SK-N-SH treated with all-trans-retinoic acid at 6 μM for 48 hours (cell line): Measurements from ENCODE around the gene ANKRD34C.

ENCODE experiments used
- ATAC-seq: fragments of 200-7000 bp; cut with Tn5 transposase; 3 replicates; pipeline ENCODE4 v1.9.1; 2020; ENCODE audit warnings: mild to moderate bottlenecking, moderate library complexity
- ARNTL ChIP-seq: fragments of 450-650 bp; formaldehyde crosslinking; IDR thresholded peaks from 2 replicates; pipeline ENCODE4 v1.5.0; 2020; ENCODE audit warnings: low read depth, mild to moderate bottlenecking, moderate library complexity, borderline replicate concordance
- BACH2 ChIP-seq: fragments of 250-450 bp; sonication (Bioruptor Pico); IDR thresholded peaks from 2 replicates; pipeline ENCODE4 v1.9.0; 2021; ENCODE audit warnings: mild to moderate bottlenecking, borderline replicate concordance
- CSDC2 ChIP-seq: fragments of 250-450 bp; sonication (Bioruptor Pico); IDR thresholded peaks from 2 replicates; pipeline ENCODE4 v1.5.0; 2020; ENCODE audit warnings: mild to moderate bottlenecking, moderate library complexity
- ESRRG ChIP-seq: fragments of 250-450 bp; sonication (Bioruptor Pico); IDR thresholded peaks from 2 replicates; pipeline ENCODE4 v1.6.1; 2021; ENCODE audit warnings: mild to moderate bottlenecking
- GLIS3 ChIP-seq: fragments of 250-450 bp; sonication (Bioruptor Pico); IDR thresholded peaks from 2 replicates; pipeline ENCODE4 v1.5.0; 2020; ENCODE audit warnings: mild to moderate bottlenecking, moderate library complexity
- ISL1 ChIP-seq: fragments of 250-450 bp; sonication (Bioruptor Pico); IDR thresholded peaks from 2 replicates; pipeline ENCODE4 v2.1.2; 2022; ENCODE audit warnings: mild to moderate bottlenecking, moderate library complexity
- OSR1 ChIP-seq: fragments of 250-450 bp; sonication (Bioruptor Pico); IDR thresholded peaks from 2 replicates; pipeline ENCODE4 v1.8.0; 2022; ENCODE audit warnings: moderate library complexity, mild to moderate bottlenecking, inconsistent platforms
- PPARA ChIP-seq: fragments of 250-450 bp; sonication (Bioruptor Pico); IDR thresholded peaks from 2 replicates; pipeline ENCODE4 v1.5.0; 2020; ENCODE audit warnings: mild to moderate bottlenecking, borderline replicate concordance
- RARB ChIP-seq: fragments of 250-450 bp; sonication (Bioruptor Pico); IDR thresholded peaks from 2 replicates; pipeline ENCODE4 v1.8.0; 2021; ENCODE audit warnings: mild to moderate bottlenecking, moderate library complexity
- SNAI2 ChIP-seq: fragments of 250-450 bp; sonication (Bioruptor Pico); IDR thresholded peaks from 2 replicates; pipeline ENCODE4 v1.5.0; 2020; ENCODE audit warnings: mild to moderate bottlenecking, moderate library complexity
- TCF4 ChIP-seq: fragments of 250-450 bp; sonication (Bioruptor Pico); IDR thresholded peaks from 2 replicates; pipeline ENCODE4 v1.8.0; 2021; ENCODE audit warnings: mild to moderate bottlenecking, moderate library complexity, borderline replicate concordance
- TOX ChIP-seq: fragments of 250-450 bp; sonication (Bioruptor Pico); IDR thresholded peaks from 2 replicates; pipeline ENCODE4 v1.8.0; 2021; ENCODE audit warnings: mild to moderate bottlenecking, moderate library complexity, borderline replicate concordance
- ZC3H10 ChIP-seq: fragments of 250-450 bp; sonication (Bioruptor Pico); IDR thresholded peaks from 2 replicates; pipeline ENCODE4 v1.5.1; 2021; ENCODE audit warnings: mild to moderate bottlenecking, moderate library complexity
- ZFP3 ChIP-seq: fragments of 250-450 bp; sonication (Bioruptor Pico); IDR thresholded peaks from 2 replicates; pipeline ENCODE4 v1.5.0; 2020; ENCODE audit warnings: mild to moderate bottlenecking, moderate library complexity
- ZFP30 ChIP-seq: fragments of 450-650 bp; formaldehyde crosslinking; IDR thresholded peaks from 2 replicates; pipeline ENCODE4 v1.5.0; 2022; ENCODE audit warnings: mild to moderate bottlenecking, moderate library complexity
- ZNF565 ChIP-seq: fragments of 450-650 bp; formaldehyde crosslinking; conservative IDR thresholded peaks from 2 replicates; pipeline ENCODE4 v1.5.0; 2020; ENCODE audit warnings: low read depth, mild to moderate bottlenecking, moderate library complexity
- ZNF70 ChIP-seq: fragments of 450-650 bp; formaldehyde crosslinking; IDR thresholded peaks from 2 replicates; pipeline ENCODE4 v1.5.0; 2020; ENCODE audit warnings: mild to moderate bottlenecking, moderate library complexity
- ZNF8 ChIP-seq: fragments of 450-650 bp; formaldehyde crosslinking; IDR thresholded peaks from 2 replicates; pipeline ENCODE4 v1.5.0; 2020; ENCODE audit warnings: mild to moderate bottlenecking, moderate library complexity
- TF ChIP-seq, protein P1 (sequence below): fragments of 250-450 bp; sonication (Bioruptor Pico); IDR thresholded peaks from 2 replicates; pipeline ENCODE4 v1.5.1; 2020; ENCODE audit warnings: low read depth, mild to moderate bottlenecking, moderate library complexity
- TF ChIP-seq, protein P2 (sequence below): fragments of 250-450 bp; sonication (Bioruptor Pico); IDR thresholded peaks from 2 replicates; pipeline ENCODE4 v1.5.1; 2021; ENCODE audit warnings: mild to moderate bottlenecking, moderate library complexity
- TF ChIP-seq, protein P3 (sequence below): fragments of 250-450 bp; sonication (Bioruptor Pico); IDR thresholded peaks from 2 replicates; pipeline ENCODE4 v1.8.0; 2020; ENCODE audit warnings: mild to moderate bottlenecking, moderate library complexity, borderline replicate concordance
- TF ChIP-seq, protein P4 (sequence below): fragments of 250-450 bp; sonication (Bioruptor Pico); IDR thresholded peaks from 2 replicates; pipeline ENCODE4 v1.5.0; 2020; ENCODE audit warnings: mild to moderate bottlenecking, moderate library complexity

ANKRD34C gene

DNA sequence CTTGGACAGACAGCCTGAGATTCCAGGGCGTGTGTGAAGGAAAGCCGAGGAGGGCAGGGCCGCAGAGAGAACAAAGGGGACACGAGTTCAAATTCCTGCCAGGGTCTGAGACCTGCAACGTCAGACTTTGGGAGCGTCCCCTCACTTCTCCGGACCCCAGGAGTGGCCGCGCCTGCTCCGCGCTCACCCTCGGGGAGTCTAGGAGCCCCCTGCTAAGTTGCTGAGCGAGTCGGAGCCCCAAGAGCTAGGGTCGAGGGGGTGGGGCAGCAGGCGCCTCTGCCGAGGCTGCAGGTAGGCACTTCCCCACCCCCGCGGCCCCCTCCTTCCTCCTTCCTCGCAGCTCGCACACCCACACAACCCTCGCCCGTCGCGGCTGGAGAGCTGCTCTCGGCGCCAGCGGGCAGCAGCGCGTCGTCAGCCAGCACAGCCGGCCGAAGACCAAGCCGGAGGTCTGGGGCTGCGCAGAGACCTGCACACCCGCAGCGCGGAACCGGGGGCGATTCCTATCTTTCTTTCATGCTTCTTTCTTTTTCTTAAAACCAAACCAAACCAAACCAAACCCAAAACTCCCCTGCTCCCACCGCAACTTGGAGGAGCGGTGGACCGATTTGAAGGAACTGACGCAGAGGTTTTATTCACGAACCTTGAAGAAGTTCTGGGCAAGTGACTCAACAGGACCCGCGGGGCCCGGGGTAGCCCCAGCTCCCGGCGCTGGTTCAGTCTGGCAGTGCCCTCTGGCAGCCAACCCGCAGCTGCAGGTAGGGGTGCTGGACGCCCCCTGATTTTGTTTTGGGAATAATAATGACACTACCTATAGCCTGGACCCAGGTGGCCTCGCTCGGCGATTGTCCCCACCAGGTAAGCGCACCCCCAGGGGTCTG is at the start of gene ANKRD34C:
Gene ANKRD34C, plus strand, starts transcription at position 352 of the 881 bp plus-strand sequence. CDS start 10,563 bp downstream, outside the sequence.
- ATAC-seq, result peak; percentile 46; the same call in 2 of the 3 replicates
- TF ChIP-seq ESRRG (CRISPR knock-in tag) (no peak), GLIS3 (no peak), TOX (CRISPR knock-in tag) (no peak), PPARA (CRISPR knock-in tag) (no peak), ZFP30 (CRISPR knock-in tag) (no peak), TCF4 (CRISPR knock-in tag) (no peak), ZNF8 (CRISPR knock-in tag) (no peak), SNAI2 (no peak), ZNF565 (no peak), OSR1 (CRISPR knock-in tag) (no peak), RARB (CRISPR knock-in tag) (no peak), ARNTL (CRISPR knock-in tag) (no peak), CSDC2 (CRISPR knock-in tag) (no peak), ZNF70 (CRISPR knock-in tag) (no peak), ISL1 (CRISPR knock-in tag) (no peak), BACH2 (CRISPR knock-in tag) (no peak)
- TF ChIP-seq, protein P1, sequence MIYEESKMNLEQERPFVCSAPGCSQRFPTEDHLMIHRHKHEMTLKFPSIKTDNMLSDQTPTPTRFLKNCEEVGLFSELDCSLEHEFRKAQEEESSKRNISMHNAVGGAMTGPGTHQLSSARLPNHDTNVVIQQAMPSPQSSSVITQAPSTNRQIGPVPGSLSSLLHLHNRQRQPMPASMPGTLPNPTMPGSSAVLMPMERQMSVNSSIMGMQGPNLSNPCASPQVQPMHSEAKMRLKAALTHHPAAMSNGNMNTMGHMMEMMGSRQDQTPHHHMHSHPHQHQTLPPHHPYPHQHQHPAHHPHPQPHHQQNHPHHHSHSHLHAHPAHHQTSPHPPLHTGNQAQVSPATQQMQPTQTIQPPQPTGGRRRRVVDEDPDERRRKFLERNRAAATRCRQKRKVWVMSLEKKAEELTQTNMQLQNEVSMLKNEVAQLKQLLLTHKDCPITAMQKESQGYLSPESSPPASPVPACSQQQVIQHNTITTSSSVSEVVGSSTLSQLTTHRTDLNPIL (CRISPR knock-in tag), result no peak
- TF ChIP-seq, protein P2, sequence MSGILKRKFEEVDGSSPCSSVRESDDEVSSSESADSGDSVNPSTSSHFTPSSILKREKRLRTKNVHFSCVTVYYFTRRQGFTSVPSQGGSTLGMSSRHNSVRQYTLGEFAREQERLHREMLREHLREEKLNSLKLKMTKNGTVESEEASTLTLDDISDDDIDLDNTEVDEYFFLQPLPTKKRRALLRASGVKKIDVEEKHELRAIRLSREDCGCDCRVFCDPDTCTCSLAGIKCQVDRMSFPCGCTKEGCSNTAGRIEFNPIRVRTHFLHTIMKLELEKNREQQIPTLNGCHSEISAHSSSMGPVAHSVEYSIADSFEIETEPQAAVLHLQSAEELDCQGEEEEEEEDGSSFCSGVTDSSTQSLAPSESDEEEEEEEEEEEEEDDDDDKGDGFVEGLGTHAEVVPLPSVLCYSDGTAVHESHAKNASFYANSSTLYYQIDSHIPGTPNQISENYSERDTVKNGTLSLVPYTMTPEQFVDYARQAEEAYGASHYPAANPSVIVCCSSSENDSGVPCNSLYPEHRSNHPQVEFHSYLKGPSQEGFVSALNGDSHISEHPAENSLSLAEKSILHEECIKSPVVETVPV, result no peak

DNA sequence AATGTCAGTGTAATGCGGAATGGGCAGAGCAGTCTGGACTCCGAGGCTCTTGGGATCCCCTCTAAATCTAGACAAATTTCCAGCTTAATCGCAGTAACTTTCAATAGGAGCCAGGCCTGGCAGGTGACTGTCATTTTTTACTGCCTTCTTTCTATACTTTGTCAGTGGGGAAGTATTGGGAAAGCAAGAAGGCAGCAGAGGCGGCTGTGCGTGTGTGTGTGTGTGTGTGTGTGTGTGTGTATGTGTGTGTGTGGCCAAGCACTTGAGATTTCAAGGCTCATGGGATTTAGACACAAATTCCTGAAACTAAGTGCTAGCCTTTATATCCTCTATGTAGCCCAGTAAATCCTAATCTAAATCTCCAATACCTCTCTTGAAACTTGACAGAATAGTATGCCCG is 49.3 kb upstream of the ANKRD34C start:
- TF ChIP-seq ZNF70 (CRISPR knock-in tag) (no peak), GLIS3 (no peak), OSR1 (CRISPR knock-in tag) (no peak), ZC3H10 (no peak)
- ATAC-seq, result no peak

DNA sequence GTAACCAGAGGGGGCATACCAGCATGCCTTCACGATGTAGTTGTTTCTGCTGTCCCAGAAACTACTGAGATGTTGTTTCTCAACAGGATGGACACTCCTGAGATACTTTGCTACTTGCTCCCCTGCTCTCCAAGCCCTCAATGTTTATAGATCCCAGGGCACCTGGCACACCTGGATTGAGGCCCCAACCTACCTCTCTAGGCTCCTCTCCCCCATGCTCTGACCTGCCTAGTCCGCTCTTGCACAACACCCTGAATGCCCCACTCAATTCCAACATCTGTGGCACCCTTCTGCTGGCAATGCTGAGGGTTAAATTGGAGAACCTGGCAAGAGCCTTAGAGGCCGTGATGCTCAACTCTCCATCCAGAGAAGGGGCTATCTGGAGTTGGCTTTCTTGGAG is 42.5 kb upstream of the ANKRD34C start:
- TF ChIP-seq RARB (CRISPR knock-in tag), result no peak
- no peak for TF ChIP-seq OSR1 (CRISPR knock-in tag)
- no peak for TF ChIP-seq ESRRG (CRISPR knock-in tag)
- no peak for TF ChIP-seq ZFP3
- no peak for TF ChIP-seq ZNF565
- ATAC-seq, result no peak

DNA sequence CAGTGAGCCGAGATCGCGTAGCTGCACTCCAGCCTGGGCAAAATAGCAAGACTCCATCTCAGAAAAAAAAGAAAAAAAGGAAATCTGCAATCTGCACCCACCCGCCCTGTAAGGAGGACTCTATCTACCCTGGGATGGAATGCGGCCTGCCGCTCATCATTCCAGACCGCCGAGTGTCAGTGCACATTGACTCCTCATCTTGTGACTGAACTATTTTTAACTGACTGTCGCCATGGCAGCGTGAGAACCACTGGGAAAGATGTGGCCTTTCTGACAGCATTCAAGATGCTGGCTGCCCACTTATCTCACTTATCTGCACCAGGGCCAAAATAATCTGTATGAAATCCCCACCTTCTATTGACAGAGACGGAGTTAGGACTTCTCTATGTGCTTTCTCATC is 38.8 kb upstream of the ANKRD34C start:
- TF ChIP-seq PPARA (CRISPR knock-in tag), result no peak
- TF ChIP-seq, protein P3, sequence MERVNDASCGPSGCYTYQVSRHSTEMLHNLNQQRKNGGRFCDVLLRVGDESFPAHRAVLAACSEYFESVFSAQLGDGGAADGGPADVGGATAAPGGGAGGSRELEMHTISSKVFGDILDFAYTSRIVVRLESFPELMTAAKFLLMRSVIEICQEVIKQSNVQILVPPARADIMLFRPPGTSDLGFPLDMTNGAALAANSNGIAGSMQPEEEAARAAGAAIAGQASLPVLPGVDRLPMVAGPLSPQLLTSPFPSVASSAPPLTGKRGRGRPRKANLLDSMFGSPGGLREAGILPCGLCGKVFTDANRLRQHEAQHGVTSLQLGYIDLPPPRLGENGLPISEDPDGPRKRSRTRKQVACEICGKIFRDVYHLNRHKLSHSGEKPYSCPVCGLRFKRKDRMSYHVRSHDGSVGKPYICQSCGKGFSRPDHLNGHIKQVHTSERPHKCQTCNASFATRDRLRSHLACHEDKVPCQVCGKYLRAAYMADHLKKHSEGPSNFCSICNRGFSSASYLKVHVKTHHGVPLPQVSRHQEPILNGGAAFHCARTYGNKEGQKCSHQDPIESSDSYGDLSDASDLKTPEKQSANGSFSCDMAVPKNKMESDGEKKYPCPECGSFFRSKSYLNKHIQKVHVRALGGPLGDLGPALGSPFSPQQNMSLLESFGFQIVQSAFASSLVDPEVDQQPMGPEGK (CRISPR knock-in tag), result no peak
- no peak for TF ChIP-seq TOX (CRISPR knock-in tag)
- no peak for ATAC-seq

DNA sequence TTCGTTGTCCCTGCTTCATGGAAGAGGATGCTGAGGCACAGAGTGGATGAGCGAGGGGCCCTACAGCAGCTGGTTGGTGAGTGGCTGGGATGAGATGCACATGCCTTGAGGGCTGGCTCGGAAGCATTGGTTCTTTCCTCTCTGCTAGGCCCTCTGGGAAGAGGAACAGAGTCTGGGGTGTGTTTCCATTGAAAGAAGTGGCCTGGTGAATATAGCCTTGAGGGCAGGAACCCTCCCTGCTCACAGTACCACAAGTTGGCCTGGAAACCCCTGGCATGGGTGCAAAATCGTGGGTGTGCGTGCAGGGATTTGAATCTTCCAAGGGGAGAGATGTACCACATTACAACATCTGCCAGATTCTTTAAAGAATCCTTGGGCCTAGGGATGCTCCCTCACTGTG is 37.6 kb upstream of the ANKRD34C start:
- ATAC-seq, result no peak
- TF ChIP-seq CSDC2 (CRISPR knock-in tag) (no peak), ZNF8 (CRISPR knock-in tag) (no peak), ZNF565 (no peak), PPARA (CRISPR knock-in tag) (no peak), ZFP30 (CRISPR knock-in tag) (no peak), GLIS3 (no peak)
- TF ChIP-seq, protein P4, sequence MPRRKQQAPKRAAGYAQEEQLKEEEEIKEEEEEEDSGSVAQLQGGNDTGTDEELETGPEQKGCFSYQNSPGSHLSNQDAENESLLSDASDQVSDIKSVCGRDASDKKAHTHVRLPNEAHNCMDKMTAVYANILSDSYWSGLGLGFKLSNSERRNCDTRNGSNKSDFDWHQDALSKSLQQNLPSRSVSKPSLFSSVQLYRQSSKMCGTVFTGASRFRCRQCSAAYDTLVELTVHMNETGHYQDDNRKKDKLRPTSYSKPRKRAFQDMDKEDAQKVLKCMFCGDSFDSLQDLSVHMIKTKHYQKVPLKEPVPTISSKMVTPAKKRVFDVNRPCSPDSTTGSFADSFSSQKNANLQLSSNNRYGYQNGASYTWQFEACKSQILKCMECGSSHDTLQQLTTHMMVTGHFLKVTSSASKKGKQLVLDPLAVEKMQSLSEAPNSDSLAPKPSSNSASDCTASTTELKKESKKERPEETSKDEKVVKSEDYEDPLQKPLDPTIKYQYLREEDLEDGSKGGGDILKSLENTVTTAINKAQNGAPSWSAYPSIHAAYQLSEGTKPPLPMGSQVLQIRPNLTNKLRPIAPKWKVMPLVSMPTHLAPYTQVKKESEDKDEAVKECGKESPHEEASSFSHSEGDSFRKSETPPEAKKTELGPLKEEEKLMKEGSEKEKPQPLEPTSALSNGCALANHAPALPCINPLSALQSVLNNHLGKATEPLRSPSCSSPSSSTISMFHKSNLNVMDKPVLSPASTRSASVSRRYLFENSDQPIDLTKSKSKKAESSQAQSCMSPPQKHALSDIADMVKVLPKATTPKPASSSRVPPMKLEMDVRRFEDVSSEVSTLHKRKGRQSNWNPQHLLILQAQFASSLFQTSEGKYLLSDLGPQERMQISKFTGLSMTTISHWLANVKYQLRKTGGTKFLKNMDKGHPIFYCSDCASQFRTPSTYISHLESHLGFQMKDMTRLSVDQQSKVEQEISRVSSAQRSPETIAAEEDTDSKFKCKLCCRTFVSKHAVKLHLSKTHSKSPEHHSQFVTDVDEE (CRISPR knock-in tag), result no peak
- TF ChIP-seq, protein P2, result no peak
- TF ChIP-seq, protein P3 (CRISPR knock-in tag), result no peak
